GM12873 (cell line): ENCODE measurements around the gene MUS81.

Experiments
- CTCF ChIP-seq: IDR thresholded peaks from 2 replicates; pipeline ENCODE4 v1.5.1; 2012; ENCODE audit warnings: low read depth, mild to moderate bottlenecking, moderate library complexity, low read length, control low read depth; ENCODE audit not compliant: insufficient read depth; ENCODE audit errors: missing control alignments

MUS81 gene

GRCh38 chr11:65834202-65834601, 26.0 kb upstream of the MUS81 start:
- TF ChIP-seq CTCF = no peak

- no peak for TF ChIP-seq CTCF
Measured at GRCh38 chr11:65842144-65842543, 18.1 kb upstream of the MUS81 start.

- TF ChIP-seq CTCF = no peak
Measured at GRCh38 chr11:65843811-65844210, 16.4 kb upstream of the MUS81 start.

- TF ChIP-seq CTCF = no peak
Measured at GRCh38 chr11:65844231-65844872, 15.9 kb upstream of the MUS81 start.

GRCh38 chr11:65847746-65848145, 12.5 kb upstream of the MUS81 start:
- TF ChIP-seq CTCF = no peak

GRCh38 chr11:65849366-65849765, 10.9 kb upstream of the MUS81 start:
- TF ChIP-seq CTCF = no peak

GRCh38 chr11:65849771-65850216, 10.4 kb upstream of the MUS81 start:
- TF ChIP-seq CTCF = no peak
